Activated T-helper 1 cell treated with Interleukin-2 at 50 U/mL for 16 hours (primary cell): ENCODE data around the gene ADH1B.
"Not testable (repeated sequence)": the region's sequence is repeated elsewhere in the genome, so short reads cannot be mapped to it uniquely, and the experiment has no call there.

ENCODE experiments used
- DNase-seq: peaks from one replicate; pipeline ENCODE4 v3.0.0-alpha.2; 2020; ENCODE audit warnings: low read depth

Gene ADH1B

DNA sequence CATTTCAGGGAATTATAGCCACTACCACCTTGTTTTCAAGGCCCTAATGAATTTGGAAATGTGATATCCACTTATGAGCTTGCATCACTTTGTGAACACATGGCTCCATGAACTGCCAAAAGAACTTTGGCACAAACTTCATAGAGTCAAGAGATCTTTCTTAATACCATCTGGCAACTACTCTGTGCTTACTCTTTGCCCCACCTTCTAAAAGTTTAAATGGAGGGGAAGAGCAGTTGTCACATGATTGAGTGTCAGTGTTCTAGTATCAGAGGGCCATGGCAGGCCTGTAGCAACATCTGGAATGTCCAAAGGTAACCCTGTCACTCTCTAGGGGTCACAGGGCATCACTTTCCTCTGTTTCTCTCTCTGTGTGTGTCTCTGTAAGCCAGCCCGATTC is 2.6 kb upstream of the ADH1B start:
- no peak for DNase-seq

DNA sequence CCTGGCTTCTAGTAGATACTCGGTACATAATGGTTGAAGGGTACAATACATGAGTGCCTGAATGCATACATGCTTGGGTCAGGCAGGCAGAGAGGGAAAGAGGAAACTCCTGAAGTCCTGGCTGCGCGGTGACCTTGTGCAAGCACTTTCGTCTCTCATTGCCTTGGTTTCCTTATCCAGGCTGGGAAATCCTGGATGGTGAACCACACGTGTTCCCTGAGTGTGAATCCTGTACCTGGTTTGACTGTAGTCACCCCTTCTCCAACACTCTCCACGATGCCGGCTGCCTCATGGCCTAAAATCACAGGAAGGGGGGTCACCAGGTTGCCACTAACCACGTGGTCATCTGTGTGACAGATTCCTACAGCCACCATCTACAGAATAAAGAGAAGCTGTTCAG is 3.4 kb downstream of the ADH1B start:
- not testable (repeated sequence) for DNase-seq

DNA sequence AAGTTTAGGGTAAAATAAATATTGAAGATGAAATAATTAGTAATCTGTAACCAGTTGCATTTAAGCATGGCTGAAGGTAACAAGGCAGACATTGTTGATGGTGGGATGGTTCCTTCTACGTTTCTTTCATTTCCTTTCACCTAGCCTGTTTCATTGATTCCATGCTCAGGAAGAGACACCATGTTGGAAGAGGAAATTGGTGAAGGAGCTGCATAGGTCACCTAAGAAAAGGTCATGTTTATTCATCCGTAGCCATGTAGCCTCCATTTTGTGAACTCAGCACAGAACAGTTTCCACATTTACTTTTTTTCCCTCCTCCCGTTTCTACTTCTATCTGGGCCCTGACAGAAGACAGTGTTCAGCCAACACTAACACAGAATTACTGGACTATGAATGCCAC is 3.8 kb downstream of the ADH1B start:
- no peak for DNase-seq

DNA sequence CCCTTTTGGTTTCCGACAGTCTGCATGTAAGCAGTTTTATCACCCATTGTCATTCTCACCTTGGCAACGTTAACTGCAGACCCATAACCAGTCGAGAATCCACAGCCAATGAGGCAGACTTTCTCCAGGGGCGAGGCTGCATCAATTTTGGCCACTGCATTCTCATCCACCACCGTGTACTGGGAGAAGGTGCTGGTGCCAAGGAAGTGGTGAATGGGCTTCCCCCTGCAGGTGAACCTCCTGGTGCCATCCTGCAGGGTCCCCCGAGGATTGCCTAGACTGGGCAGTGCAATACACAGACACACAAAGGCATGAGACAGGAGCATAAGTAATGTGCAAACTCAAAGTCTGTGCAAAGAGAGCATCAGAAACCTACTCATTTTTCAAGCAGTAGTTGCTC is 5.4 kb downstream of the ADH1B start:
- no peak for DNase-seq

DNA sequence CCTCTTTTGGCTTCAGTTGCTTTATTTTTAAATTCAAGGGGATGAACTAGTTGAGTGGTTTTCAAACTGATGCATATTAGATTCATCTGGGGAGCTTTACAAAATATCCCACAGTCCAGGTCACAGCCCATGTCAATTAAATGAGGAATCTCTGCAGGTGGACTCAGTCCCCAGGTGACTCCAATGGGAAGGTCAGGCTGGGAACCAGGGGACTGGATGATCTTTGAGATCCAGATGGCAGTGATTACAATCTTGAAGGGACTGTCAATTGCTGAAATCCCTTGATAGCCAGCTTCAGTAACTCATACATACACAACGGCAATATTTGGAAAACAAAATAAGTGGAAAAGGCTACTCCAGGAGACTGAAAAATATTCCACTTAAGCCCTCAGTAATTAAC is 7.0 kb downstream of the ADH1B start:
- DNase-seq = no peak

DNA sequence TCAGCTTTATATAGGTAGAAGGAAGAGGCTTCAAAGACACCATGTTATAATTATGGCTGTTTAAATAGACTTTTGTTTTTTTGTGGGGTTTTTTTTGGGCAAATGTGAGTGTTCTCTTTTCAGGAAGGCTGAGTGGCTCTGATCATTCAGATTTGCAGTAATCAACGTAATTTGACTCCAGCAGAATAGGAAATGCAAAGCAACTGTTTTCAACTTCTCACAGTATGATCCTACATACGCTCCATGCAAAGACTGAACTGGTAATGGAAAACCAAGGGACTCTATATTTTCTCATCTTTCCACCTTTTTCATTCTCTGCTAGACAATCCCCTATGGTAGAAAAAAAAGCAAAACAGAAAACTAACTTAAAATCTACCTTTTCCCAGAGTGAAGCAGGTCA is 10.8 kb downstream of the ADH1B start:
- DNase-seq = no peak

DNA sequence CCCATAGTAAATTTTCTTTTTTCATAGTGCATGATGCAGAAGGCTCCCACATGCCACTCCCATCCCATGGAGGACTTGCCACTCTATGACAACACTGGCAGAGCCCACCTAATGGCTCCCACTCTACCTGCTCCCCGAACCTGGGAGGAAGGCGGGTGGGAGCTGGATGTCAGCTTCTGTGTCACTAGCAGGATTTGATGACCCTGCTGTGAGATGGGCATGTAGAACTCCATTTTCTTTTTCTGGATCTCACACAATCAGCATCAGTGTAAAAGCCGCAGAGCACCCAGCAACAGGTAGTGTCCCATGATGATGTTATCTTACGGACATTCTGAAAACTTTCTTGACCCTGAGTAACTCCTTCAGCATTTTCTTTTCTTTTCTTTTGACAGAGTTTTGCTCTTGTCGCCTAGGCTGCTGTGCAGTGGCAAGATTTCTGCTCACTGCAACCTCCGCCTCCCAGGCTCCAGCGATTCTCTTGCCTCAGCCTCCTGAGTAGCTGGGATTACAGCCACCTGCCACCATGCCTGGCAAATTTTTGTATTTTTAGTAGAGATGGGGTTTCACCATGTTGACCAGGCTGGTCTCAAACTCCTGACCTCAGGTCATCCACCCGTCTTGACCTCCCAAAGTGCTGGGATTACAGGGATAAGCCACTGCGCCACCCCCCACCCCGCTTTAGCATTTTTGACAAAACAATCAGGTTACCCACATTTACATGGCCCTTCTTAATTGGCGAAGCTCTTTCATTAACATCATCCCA is 15.4 kb downstream of the ADH1B start:
- DNase-seq = no peak

DNA sequence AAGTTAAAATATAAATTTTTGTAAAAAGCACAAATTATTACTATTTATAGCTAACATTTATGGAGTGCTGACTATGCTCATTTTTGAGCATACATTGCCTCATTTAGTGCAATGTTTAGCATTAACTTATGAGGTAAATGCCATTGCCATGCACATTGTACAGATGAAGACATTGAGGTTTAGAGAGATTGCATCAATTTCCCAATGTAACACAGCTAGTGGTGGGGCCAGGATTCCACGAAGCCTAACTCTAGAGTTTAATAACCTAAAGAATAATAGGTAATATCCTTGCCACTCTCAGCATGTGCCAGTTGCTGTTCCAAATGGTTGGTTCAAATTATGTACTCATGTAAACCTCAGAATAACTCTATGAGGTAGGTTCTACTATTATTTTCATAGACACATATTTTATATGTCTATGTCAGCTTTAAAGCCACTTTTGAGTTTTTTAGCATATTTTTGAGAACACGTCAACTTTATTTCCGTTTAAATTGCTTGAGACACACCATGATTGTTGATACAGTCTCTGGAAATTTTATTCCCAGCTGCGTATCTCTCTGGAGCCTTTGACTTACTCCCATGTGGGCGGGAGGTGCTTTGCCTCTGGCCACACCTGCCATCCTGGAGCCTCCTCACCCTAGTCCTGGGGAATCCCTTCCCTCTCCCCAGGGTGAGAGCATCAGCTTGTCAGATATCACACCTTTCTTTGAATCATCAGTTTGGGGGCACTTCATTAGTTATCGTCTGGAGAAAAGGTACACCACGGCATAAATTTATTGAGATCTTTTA is 19.6 kb downstream of the ADH1B start:
- no peak for DNase-seq

DNA sequence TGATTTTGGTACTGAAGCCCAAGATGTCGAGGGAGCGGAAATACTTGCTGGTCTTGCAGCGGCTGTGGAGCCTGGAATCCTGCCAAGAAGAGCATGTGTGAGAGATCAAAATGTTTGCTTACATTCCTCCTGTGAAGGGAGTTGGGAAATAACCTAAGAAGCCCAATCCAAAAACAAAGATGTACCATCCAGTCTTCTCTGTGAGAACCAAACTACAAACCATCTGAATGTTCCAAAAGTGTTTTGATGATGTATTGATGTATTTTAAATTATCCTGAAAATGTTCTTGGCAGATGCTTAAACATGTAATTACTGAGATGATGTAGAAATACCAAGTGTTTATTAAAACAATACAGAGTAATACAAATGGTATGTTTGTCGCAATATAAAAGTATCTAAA is 20.3 kb downstream of the ADH1B start:
- no peak for DNase-seq

DNA sequence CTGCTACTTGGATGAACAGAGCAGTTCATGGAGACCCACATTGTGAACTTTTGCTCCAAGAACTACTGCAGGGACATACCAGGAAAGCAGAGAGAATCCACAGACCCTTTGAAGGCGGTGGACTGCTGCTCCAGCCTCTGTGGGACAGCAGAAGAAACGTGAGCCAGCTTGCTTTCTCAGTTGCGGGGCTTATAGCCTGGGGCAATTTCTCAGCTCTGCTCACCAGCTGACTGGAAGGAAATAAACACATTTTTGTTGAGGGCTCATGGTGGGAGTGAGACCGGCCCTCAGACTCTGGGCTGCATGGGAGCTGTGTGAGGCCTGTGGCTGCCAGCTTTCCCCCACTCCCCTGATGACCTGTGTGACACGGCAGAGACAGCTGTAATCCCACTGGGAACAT is 27.8 kb downstream of the ADH1B start:
- DNase-seq = no peak

DNA sequence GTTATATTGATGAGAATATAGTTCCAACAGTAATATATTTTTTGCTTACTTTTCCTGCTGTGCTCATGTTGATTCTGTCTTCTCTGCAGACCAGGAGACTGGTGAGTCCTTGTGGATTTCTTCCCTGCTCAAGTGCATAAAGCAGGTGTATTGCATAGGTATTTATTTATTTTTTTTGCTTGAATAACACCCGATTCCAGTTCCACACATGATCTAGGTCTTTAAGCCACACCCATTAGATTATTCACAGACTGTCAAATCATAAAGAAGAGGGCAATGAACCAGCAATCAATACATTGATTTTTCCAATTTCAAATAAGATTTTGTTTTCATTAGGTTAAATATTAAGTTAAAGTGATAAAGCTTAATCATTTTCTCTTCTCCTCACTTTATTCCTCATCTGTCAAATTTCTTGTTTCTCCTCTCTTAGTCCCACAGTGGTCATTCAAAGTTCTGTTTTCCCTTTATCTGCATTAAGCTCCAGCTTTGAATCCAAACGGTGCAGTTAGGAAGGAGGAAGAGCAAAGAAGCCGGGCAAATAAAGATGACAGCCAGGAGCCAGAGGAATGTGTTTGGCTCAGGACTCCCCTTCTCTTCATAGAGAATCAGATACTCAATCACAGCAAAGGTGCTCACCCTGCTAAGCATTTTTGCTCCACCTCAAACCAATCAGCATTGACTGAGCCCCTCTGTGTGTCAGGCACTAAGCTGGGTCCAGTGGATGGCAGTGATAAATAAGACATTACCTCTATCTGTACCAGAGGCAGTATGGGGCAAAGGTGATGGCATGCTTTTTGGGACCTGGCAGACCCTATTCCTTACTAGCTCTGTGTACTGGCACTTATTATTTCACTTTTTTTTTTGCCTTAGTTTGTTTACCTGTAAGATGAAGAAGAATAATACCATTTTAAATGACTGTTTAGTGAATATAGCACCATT is 30.1 kb downstream of the ADH1B start, which contains the start of gene ADH1A:
Gene ADH1A (minus strand): TSS at position 138 of the 939 bp plus-strand sequence. CDS start 71 bp downstream, at position 67.
- DNase-seq = no peak

DNA sequence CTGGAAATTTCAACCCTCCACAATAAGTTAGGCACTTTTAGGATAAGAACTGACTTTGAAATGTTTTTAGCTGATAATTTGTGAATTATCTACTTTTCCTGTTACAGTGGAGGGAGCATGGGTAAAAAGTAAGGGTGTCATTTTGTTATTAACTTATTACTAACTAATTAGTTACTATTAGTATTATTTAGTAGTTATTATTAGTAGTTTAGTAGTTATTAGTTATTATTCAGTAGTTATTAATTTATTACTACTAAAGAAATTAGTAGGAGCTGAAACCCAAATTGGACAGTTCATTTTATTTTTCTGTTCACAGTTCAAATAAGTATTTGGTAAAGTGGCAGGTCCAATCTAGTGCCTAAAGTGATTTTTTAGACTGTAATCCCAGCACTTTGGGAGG is 35.8 kb downstream of the ADH1B start:
- DNase-seq = no peak

DNA sequence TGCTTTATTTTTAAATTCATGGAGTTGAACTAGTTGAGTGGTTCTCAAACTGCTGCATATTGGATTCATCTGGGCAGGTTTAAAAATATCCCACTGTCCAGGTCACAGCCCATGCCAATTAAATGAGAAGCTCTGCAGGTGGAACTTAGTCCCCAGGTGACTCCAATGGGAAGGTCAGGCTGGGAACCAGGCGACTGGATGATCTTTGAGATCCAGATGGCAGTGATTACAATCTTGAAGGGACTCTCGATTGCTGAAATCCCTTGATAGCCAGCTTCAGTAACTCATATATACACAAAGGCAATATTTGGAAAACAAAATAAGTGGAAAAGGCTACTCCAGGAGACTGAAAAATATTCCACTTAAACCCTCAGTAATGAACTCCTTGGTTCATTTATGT is 38.5 kb downstream of the ADH1B start:
- no peak for DNase-seq

DNA sequence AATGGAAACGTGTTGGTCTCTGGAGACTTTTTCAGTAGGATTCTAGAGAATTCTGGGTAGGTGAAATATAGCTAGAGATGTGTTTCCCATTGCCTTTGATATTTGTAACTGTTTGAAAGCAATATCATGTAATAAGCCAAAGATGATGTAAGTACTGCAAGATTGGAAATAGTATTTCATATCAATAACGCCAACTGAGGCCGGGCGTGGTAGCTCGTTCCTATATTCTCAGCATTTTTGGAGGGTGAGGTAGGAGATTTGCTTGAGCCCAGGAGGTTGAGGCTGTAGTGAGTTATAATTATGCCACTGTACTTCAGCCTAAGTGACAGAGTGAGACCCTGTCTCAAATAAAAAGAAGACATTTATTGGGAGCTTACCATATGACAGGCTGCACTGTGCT is 39.9 kb downstream of the ADH1B start:
- DNase-seq = no peak

DNA sequence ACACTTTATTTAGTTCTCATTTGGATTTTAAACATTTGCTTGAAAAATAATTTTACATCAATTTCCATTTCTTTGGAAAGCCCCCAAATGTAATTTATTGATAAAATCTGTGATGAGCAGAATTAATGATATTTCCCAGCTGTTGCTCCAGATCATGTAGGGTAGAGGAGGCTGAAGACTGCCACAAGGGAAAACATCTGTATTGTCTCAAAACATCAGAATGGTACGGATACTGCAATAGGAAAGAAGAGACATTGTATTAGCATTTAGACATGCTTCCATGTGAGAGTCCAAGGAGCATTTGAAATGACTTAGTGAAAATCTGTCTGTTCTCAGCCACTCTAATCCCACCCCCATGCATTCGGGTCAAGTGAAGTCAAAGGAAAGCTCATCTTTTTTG is 44.8 kb downstream of the ADH1B start:
- DNase-seq = no peak

DNA sequence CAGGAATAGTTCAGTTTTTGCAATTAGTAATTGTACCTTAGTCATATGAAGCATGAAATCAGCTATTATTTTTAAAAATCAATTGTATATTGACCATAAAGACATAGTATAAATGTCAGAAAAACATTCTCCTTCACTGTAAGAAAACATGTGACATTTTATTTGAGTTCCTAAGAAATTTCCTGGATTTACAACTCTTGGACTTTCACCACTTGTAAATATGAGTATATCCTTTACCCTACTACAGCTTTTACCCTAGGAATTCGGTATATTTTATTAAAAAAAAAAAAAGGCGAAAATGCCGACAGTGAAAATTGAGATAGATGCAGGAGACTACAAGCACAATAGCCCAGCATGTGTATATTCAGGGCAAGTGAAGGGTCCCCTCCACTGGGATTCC is 45.3 kb downstream of the ADH1B start:
- no peak for DNase-seq

DNA sequence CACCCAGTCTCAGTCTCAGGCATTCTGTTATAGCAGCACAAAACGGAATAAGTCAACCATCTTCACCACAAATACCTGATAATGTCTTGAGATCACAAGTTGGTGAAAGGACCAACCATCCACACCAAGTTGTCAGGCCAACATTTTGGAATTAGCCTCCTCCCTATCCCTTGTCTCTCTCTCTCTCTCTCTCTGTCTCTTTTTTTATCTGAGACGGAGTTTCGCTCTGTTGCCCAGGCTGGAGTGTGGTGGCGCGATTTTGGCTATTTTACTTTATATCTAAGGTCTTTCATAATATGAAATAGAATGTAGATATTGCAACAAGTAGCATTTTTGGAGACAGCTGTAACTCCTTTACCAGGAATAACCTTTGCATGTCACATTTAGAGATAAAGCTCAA is 46.2 kb downstream of the ADH1B start:
- DNase-seq = no peak

DNA sequence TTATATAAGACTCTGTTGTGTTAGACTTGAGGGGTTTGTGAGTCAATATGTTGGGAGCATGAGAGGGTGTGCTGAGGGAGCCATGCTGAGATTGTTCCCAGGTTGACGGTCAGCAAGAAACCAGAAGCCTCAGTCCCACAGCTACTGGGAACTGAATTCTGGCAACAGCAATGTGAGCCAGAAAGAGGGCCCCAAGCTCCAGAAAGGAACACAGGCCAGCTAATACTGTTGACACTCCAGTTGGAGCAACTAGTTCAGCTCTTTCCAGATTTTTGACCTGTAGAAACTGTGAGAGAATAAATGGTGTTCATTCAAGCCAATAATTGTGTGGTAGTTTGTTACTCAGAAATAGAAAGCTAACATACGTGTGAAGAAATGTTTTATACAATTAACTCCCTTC is 47.5 kb downstream of the ADH1B start:
- no peak for DNase-seq

DNA sequence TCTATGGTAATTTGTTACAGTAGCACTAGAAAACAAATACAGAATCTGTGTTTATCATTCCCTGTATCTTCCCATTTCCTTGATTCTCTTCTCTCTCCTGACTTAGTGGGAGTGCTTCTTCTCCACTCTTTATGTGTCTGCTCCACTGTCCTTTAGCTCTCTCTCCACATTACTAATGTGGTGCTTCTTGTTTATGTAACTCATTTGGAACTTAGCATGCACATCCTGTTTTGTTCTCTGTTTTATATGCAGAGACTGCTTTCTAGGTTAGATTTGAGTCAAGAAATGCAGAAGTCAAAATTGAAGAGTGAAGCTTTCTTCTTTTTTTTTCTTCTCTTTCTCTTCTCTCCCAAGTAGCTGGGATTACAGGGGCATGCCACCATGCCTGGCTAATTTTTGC is 56.3 kb downstream of the ADH1B start:
- DNase-seq = no peak
